SH-SY5Y (cell line): ENCODE results near the gene ZNF688.

ENCODE experiments used
- GATA2 ChIP-seq: IDR thresholded peaks from 2 replicates; pipeline ENCODE4 v1.6.1; 2011; ENCODE audit warnings: mild to moderate bottlenecking, low read depth, low read length
- GATA3 ChIP-seq: IDR thresholded peaks from 2 replicates; pipeline ENCODE4 v1.6.1; 2011; ENCODE audit warnings: low read depth, mild to moderate bottlenecking, low read length, moderate library complexity

DNA sequence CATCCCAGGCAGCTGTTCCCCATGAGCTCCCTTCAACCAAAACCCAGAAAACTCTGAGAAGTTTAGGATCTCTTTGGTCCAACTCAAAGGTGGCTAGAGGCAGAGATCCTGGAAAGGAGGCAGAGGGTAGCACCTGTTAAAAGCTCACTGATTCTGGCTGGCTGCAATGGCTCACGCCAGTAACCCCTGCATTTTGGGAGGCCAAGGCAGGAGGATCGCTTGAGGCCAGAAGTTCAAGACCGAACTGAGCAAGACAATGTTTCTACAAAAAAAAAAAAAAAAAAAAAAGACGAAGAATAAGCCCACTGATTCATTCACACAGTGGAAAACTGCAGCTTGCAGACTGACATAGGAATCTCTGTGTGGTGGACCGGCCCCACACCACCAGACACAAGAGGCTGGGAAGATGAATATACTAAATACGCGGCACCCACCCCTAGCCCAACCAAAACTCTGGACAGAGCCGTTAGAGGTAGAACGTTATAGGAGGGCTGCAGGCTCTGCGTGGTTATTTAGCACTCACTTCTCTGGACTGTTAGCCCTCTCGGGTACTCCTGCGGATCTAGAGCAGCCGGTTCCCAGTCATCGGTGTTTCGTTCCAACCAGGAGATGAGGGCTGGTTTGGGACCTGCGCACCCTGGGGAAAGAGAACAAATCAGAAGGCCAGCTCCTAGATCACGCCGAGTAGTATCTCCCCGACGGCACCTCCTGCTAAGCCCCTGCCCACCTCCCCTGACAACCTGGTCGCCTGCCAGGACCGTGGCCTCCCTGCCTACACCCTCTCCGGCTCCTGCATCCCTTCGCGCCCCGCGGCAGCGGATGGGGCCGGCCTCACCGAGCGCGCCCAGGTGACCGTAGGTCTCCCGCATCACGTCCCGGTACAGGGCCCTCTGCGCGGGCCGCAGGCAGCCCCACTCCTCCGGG, 37.8 kb upstream of the ZNF688 start:
- TF ChIP-seq GATA2, result no peak
- TF ChIP-seq GATA3, result no peak
